K562 (cell line): ENCODE data around the gene DDAH2. TPM values are rescaled to one million over a fixed set of nuclear protein-coding genes. Genes with fewer than 3 reads are reported as not detected.
A peak's percentile ranks its signal among the peaks of the same experiment; 100 is the strongest.

Experiments used
- ADNP ChIP-seq: fragments of 200-800 bp; sonication (Bioruptor generic); IDR thresholded peaks from 2 replicates; pipeline ENCODE4 v1.6.1; 2016; ENCODE audit warnings: missing genetic modification characterization, missing compliant biosample characterization
- HSF4 ChIP-seq: fragments of 250-450 bp; sonication (Bioruptor Pico); IDR thresholded peaks from 2 replicates; pipeline ENCODE4 v2.1.2; 2022; ENCODE audit warnings: mild to moderate bottlenecking, moderate library complexity, borderline replicate concordance
- KLF13 ChIP-seq: fragments of 450-650 bp; IDR thresholded peaks from 2 replicates; pipeline ENCODE4 v1.6.1; 2016; ENCODE audit warnings: missing genetic modification characterization, low read depth, mild to moderate bottlenecking, missing compliant biosample characterization, moderate library complexity, borderline replicate concordance
- NCOR1 ChIP-seq: fragments of 450-650 bp; IDR thresholded peaks from 2 replicates; pipeline ENCODE4 v1.6.1; 2016; ENCODE audit warnings: mild to moderate bottlenecking, moderate library complexity
- RFX7 ChIP-seq: fragments of 250-450 bp; sonication (Bioruptor Pico); IDR thresholded peaks from 2 replicates; pipeline ENCODE4 v1.5.1; 2021; ENCODE audit warnings: mild to moderate bottlenecking
- SPI1 ChIP-seq: IDR thresholded peaks from 2 replicates; pipeline ENCODE4 v1.6.1; 2011; ENCODE audit warnings: low read depth, low read length, control low read depth, borderline replicate concordance
- SRSF7 ChIP-seq: fragments of 200-400 bp; formaldehyde crosslinking; optimal IDR thresholded peaks from 2 replicates; pipeline ENCODE3; 2017; ENCODE audit warnings: mild to moderate bottlenecking, low read depth, low read length
- TAF1 ChIP-seq: IDR thresholded peaks from 2 replicates; pipeline ENCODE4 v1.6.1; 2011; ENCODE audit warnings: mild to moderate bottlenecking, low read length, moderate library complexity; ENCODE audit not compliant: insufficient read depth, control insufficient read depth, severe bottlenecking; ENCODE audit errors: extremely low read depth
- ZNF431 ChIP-seq: sonication (generic); formaldehyde crosslinking; IDR thresholded peaks from 2 replicates; pipeline ENCODE4 v1.8.0; 2022; ENCODE audit warnings: mild to moderate bottlenecking, missing genetic modification reagents
- ZNF707 ChIP-seq: fragments of 250-450 bp; sonication (Bioruptor Pico); conservative IDR thresholded peaks from 2 replicates; pipeline ENCODE4 v1.8.0; 2022; ENCODE audit warnings: inconsistent platforms, mild to moderate bottlenecking, moderate library complexity
- polyA plus RNA-seq, 8 experiments: library from polyadenylated mRNA; depleted of rRNA in 4 of 8; stranded (reverse) in 5 of 8; unstranded in 3 of 8; fragments of >200 nt; fragmentation: Nextera tagmentation in 2 of 8; fragmentation: Illumina TruSeq in 1 of 8; extraction: Ambion mirVana in 2 of 8; extraction: Trizol in 1 of 8; gene quantifications; 2 replicates each; pipeline versions ENCODE4 v1.2.1 to v1.2.3, GENCODE V29; 2011 to 2014; ENCODE audit warnings: inconsistent platforms in 1 of 8, missing spikeins in 1 of 8
- total RNA-seq, 7 experiments: library from RNA; depleted of rRNA in 6 of 7; stranded (reverse); fragments of >200 nt in 6 of 7; fragmentation: Illumina TruSeq in 2 of 7; extraction: Trizol in 2 of 7; gene quantifications; 2 replicates each; pipeline versions ENCODE4 v1.2.1 to v1.2.3, GENCODE V29; 2011 to 2021; ENCODE audit warnings: low replicate concordance in 1 of 7
- TF ChIP-seq, protein P1 (sequence below): sonication (generic); formaldehyde crosslinking; IDR thresholded peaks from 2 replicates; pipeline ENCODE4 v1.8.0; 2022; ENCODE audit warnings: missing genetic modification reagents, mild to moderate bottlenecking, borderline replicate concordance
- TF ChIP-seq, protein P2 (sequence below): fragments of 250-450 bp; sonication (Bioruptor Pico); IDR thresholded peaks from 2 replicates; pipeline ENCODE4 v1.4.0; 2020
- TF ChIP-seq, protein P3 (sequence below), 2 experiments: fragments of 250-450 bp in 1 of 2; fragments of 450-650 bp in 1 of 2; sonication (Bioruptor Pico) in 1 of 2; IDR thresholded peaks; 2 replicates each; pipeline versions ENCODE4 v1.6.1 to v1.8.0; 2016 to 2021; ENCODE audit warnings: mild to moderate bottlenecking in 2 of 2, moderate library complexity in 2 of 2, missing compliant biosample characterization in 1 of 2, missing genetic modification characterization in 1 of 2
- TF ChIP-seq, protein P4 (sequence below): fragments of 150-350 bp; conservative IDR thresholded peaks from 2 replicates; pipeline ENCODE4 v1.6.1; 2014; ENCODE audit warnings: low read length

The DDAH2 gene
- total and polyA plus RNA-seq, 9 of the 15 experiments (the other 6 are each of a cell fraction or from before 2014, with no cell fraction given) = 1.8 to 45.4 (median 21.4) TPM

DNA sequence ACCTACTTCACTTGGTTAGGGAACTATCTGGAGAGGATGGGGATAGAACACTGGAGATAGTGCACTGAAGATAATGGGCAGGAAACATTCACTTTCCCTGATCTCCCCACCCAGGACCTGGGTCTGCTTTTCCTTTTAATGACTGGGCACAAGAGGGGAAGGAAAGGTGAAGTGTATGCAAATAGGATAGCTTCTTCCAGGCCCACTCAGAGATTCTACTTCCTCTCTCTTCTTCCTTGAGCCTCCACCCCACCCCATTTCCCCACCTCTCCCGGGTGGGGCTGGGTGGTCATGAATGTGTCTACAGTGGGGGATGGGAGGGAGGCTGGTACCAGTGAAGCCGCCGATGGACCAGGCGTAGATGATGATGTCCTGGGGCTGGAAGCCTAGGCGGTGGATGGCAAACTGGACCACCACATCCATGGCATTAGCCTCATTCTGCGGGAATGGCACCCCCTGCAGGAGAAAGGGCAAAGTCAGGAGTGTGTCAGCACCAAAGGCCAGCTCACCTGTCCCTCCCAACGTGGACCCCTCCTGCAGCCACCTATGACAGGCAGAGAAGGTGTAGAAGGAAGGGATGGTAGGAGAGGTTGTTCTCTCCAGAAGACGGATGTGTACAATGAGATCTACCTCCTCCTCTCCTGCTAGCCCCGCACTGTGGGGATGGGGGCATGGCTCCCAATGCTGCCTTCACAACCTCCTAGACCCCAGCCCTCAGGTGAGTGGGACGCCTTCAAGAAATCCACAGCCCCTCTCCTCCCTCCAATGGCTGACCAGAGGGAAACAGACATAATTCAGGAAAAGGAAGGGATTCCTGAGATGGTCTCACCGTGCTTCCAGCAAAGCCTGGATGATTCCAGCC lies 39.6 kb downstream of the DDAH2 start (continued):
- TF ChIP-seq KLF13 (tag) (peak; percentile 13; the same call in 1 of the 2 replicates), ZNF707 (CRISPR knock-in tag) (no peak), HSF4 (CRISPR knock-in tag) (0 out of 2 replicates have a peak, but pooled peaks have one; percentile 37), ZNF431 (CRISPR knock-in tag) (no peak), TAF1 (no peak), SPI1 (peak; percentile 70), NCOR1 (no peak), SRSF7 (no peak), RFX7 (CRISPR knock-in tag) (no peak), ADNP (tag) (no peak)
- TF ChIP-seq, protein P1, sequence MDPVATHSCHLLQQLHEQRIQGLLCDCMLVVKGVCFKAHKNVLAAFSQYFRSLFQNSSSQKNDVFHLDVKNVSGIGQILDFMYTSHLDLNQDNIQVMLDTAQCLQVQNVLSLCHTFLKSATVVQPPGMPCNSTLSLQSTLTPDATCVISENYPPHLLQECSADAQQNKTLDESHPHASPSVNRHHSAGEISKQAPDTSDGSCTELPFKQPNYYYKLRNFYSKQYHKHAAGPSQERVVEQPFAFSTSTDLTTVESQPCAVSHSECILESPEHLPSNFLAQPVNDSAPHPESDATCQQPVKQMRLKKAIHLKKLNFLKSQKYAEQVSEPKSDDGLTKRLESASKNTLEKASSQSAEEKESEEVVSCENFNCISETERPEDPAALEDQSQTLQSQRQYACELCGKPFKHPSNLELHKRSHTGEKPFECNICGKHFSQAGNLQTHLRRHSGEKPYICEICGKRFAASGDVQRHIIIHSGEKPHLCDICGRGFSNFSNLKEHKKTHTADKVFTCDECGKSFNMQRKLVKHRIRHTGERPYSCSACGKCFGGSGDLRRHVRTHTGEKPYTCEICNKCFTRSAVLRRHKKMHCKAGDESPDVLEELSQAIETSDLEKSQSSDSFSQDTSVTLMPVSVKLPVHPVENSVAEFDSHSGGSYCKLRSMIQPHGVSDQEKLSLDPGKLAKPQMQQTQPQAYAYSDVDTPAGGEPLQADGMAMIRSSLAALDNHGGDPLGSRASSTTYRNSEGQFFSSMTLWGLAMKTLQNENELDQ (CRISPR knock-in tag) = no peak
- TF ChIP-seq, protein P2, sequence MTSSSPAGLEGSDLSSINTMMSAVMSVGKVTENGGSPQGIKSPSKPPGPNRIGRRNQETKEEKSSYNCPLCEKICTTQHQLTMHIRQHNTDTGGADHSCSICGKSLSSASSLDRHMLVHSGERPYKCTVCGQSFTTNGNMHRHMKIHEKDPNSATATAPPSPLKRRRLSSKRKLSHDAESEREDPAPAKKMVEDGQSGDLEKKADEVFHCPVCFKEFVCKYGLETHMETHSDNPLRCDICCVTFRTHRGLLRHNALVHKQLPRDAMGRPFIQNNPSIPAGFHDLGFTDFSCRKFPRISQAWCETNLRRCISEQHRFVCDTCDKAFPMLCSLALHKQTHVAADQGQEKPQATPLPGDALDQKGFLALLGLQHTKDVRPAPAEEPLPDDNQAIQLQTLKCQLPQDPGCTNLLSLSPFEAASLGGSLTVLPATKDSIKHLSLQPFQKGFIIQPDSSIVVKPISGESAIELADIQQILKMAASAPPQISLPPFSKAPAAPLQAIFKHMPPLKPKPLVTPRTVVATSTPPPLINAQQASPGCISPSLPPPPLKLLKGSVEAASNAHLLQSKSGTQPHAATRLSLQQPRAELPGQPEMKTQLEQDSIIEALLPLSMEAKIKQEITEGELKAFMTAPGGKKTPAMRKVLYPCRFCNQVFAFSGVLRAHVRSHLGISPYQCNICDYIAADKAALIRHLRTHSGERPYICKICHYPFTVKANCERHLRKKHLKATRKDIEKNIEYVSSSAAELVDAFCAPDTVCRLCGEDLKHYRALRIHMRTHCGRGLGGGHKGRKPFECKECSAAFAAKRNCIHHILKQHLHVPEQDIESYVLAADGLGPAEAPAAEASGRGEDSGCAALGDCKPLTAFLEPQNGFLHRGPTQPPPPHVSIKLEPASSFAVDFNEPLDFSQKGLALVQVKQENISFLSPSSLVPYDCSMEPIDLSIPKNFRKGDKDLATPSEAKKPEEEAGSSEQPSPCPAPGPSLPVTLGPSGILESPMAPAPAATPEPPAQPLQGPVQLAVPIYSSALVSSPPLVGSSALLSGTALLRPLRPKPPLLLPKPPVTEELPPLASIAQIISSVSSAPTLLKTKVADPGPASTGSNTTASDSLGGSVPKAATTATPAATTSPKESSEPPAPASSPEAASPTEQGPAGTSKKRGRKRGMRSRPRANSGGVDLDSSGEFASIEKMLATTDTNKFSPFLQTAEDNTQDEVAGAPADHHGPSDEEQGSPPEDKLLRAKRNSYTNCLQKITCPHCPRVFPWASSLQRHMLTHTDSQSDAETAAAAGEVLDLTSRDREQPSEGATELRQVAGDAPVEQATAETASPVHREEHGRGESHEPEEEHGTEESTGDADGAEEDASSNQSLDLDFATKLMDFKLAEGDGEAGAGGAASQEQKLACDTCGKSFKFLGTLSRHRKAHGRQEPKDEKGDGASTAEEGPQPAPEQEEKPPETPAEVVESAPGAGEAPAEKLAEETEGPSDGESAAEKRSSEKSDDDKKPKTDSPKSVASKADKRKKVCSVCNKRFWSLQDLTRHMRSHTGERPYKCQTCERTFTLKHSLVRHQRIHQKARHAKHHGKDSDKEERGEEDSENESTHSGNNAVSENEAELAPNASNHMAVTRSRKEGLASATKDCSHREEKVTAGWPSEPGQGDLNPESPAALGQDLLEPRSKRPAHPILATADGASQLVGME (CRISPR knock-in tag) = peak; percentile 30; the same call in 1 of the 2 replicates
- TF ChIP-seq, protein P3, sequence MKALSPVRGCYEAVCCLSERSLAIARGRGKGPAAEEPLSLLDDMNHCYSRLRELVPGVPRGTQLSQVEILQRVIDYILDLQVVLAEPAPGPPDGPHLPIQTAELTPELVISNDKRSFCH (CRISPR knock-in tag; IDR thresholded peaks at IDR 0.05) = no peak
- TF ChIP-seq, protein P3 (tag; IDR thresholded peaks at IDR 0.05) = no peak; the same call in 1 of the 2 replicates
- TF ChIP-seq, protein P4, sequence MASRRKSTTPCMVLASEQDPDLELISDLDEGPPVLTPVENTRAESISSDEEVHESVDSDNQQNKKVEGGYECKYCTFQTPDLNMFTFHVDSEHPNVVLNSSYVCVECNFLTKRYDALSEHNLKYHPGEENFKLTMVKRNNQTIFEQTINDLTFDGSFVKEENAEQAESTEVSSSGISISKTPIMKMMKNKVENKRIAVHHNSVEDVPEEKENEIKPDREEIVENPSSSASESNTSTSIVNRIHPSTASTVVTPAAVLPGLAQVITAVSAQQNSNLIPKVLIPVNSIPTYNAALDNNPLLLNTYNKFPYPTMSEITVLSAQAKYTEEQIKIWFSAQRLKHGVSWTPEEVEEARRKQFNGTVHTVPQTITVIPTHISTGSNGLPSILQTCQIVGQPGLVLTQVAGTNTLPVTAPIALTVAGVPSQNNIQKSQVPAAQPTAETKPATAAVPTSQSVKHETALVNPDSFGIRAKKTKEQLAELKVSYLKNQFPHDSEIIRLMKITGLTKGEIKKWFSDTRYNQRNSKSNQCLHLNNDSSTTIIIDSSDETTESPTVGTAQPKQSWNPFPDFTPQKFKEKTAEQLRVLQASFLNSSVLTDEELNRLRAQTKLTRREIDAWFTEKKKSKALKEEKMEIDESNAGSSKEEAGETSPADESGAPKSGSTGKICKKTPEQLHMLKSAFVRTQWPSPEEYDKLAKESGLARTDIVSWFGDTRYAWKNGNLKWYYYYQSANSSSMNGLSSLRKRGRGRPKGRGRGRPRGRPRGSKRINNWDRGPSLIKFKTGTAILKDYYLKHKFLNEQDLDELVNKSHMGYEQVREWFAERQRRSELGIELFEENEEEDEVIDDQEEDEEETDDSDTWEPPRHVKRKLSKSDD = no peak
